B cell (primary cell): ENCODE data around the gene SART1. TPM values are rescaled to one million over a fixed set of nuclear protein-coding genes. Genes with fewer than 3 reads are reported as not detected.

ENCODE experiments used
- ATAC-seq: fragments of 200-7000 bp; cut with Tn5 transposase; one replicate; pipeline ENCODE4 v1.10.0; 2021; ENCODE audit warnings: low read depth, mild to moderate bottlenecking, moderate number of reproducible peaks, moderate library complexity
- CTCF ChIA-PET: fragments of 350-600 bp; sonication (Branson Sonifier 250); formaldehyde crosslinking; loops from one replicate; lab custom pipeline; 2021; ENCODE audit warnings: antibody characterized with exemption, inconsistent platforms; lab: Charles Lee
- POLR2A ChIA-PET: fragments of 350-600 bp; sonication (Branson Sonifier 250); formaldehyde crosslinking; loops from one replicate; lab custom pipeline; 2021; ENCODE audit warnings: antibody characterized with exemption; lab: Charles Lee
- DNase-seq: peaks from one replicate; pipeline ENCODE4 v3.0.0; 2013
- H2AFZ ChIP-seq: 2 replicates; pipeline ENCODE4 v1.6.1; 2012; ENCODE audit warnings: mild to moderate bottlenecking, low read depth, low read length; ENCODE audit not compliant: insufficient read depth, poor library complexity, severe bottlenecking
- H3K27ac ChIP-seq, 2 donors: 1 replicate in 1 of 2; 2 replicates in 1 of 2; pipeline ENCODE4 v1.5.1; 2012 to 2013; ENCODE audit warnings: low read length in 2 of 2, mild to moderate bottlenecking in 2 of 2, moderate library complexity in 1 of 2
- H3K27me3 ChIP-seq, 4 experiments: fragments of 200-600 bp in 1 of 4; sonication (generic) in 1 of 4; replicated peaks in 1 of 4; 1 replicate in 2 of 4; 2 replicates in 2 of 4; pipeline versions ENCODE4 v1.6.1 to v1.7.0; 2013 to 2016; ENCODE audit warnings: low read length in 3 of 4, mild to moderate bottlenecking in 2 of 4, mixed read lengths in 1 of 4, moderate library complexity in 1 of 4; ENCODE audit not compliant: insufficient read depth in 4 of 4, control insufficient read depth in 3 of 4; ENCODE audit errors: control extremely low read depth in 1 of 4
- H3K36me3 ChIP-seq, 2 experiments: replicated peaks in 1 of 2; 1 replicate in 1 of 2; 2 replicates in 1 of 2; pipeline versions ENCODE4 v1.6.1 to v1.7.1; 2013; ENCODE audit warnings: low read length in 1 of 2; ENCODE audit not compliant: insufficient read depth in 2 of 2, control insufficient read depth in 1 of 2; ENCODE audit errors: control extremely low read depth in 1 of 2, extremely low read depth in 1 of 2
- H3K4me1 ChIP-seq, 2 donors: fragments of 200-600 bp in 1 of 2; sonication (generic) in 1 of 2; 1 replicate in 1 of 2; 2 replicates in 1 of 2; pipeline versions ENCODE4 v1.5.1 to v1.6.1; 2013 to 2017; ENCODE audit warnings: low read length in 2 of 2; ENCODE audit not compliant: control insufficient read depth in 2 of 2, insufficient read depth in 2 of 2
- H3K4me2 ChIP-seq: replicated peaks from 2 replicates; pipeline ENCODE3; 2012; ENCODE audit warnings: mild to moderate bottlenecking, low read depth, low read length; ENCODE audit not compliant: poor library complexity, severe bottlenecking
- H3K4me3 ChIP-seq, 5 experiments: fragments of 200-600 bp in 1 of 5; sonication (generic) in 1 of 5; 1 replicate in 3 of 5; 2 replicates in 2 of 5; pipeline versions ENCODE4 v1.5.1 to v1.7.0; 2011 to 2016; ENCODE audit warnings: low read length in 4 of 5, mild to moderate bottlenecking in 4 of 5, low read depth in 2 of 5, control low read depth in 1 of 5, moderate library complexity in 1 of 5; ENCODE audit not compliant: insufficient read depth in 1 of 5; ENCODE audit errors: control extremely low read depth in 1 of 5, extremely low read depth in 1 of 5
- H3K79me2 ChIP-seq: fragments of 200-600 bp; sonication (generic); one replicate; pipeline ENCODE4 v1.6.0; 2016; ENCODE audit warnings: low read length; ENCODE audit not compliant: control insufficient read depth, insufficient read depth
- H3K9ac ChIP-seq: fragments of 200-600 bp; sonication (generic); 2 replicates; pipeline ENCODE4 v1.6.1; 2017; ENCODE audit warnings: mild to moderate bottlenecking, low read length, moderate library complexity
- H3K9me3 ChIP-seq, 3 donors: one replicate each; pipeline versions ENCODE4 v1.6.1 to v1.7.1; 2013; ENCODE audit warnings: low read length in 2 of 3; ENCODE audit not compliant: control insufficient read depth in 2 of 3, insufficient read depth in 1 of 3; ENCODE audit errors: control extremely low read depth in 1 of 3
- H4K20me1 ChIP-seq: 2 replicates; pipeline ENCODE4 v1.6.0; 2012; ENCODE audit warnings: mild to moderate bottlenecking, low read length; ENCODE audit not compliant: insufficient read depth, control insufficient read depth, poor library complexity, severe bottlenecking
- H3K27ac Mint-ChIP-seq: one replicate; pipeline ENCODE4 v1.8.0; 2021; ENCODE audit warnings: mixed read lengths
- H3K27me3 Mint-ChIP-seq: one replicate; pipeline ENCODE4 v1.8.0; 2021; ENCODE audit warnings: mixed read lengths
- H3K4me1 Mint-ChIP-seq: one replicate; pipeline ENCODE4 v1.8.0; 2021; ENCODE audit warnings: mixed read lengths
- H3K4me3 Mint-ChIP-seq: one replicate; pipeline ENCODE4 v1.8.0; 2021; ENCODE audit warnings: mixed read lengths
- H3K9me3 Mint-ChIP-seq: one replicate; pipeline ENCODE4 v1.8.0; 2022; ENCODE audit warnings: mixed read lengths; ENCODE audit not compliant: insufficient read depth
- EZH2 ChIP-seq: IDR thresholded peaks from 2 replicates; pipeline ENCODE4 v1.6.1; 2012; ENCODE audit warnings: borderline replicate concordance, low read depth, mild to moderate bottlenecking, moderate library complexity, low read length; ENCODE audit not compliant: insufficient read depth, poor library complexity, severe bottlenecking
- WGBS: methylation state at CpG from one replicate; pipeline ENCODE4 v1.1.5; 2013; ENCODE audit warnings: missing lambda C conversion rate; ENCODE audit not compliant: insufficient coverage; 5-methylcytosine and 5-hydroxymethylcytosine counted together
- intact Hi-C: fragments of 100-400 bp; cut with micrococcal nuclease; formaldehyde crosslinking; loops from one replicate; pipeline ENCODE4 v1.10.0; 2022
- polyA plus RNA-seq: library from polyadenylated mRNA; depleted of rRNA; stranded (reverse); fragments of >200 nt; gene quantifications from 2 replicates; pipeline ENCODE4 v1.2.3, GENCODE V29; 2012
- total RNA-seq, 2 donors: library from RNA; stranded (reverse); fragments of 120-200 nt in 1 of 2; gene quantifications; 1 replicate in 1 of 2; 2 replicates in 1 of 2; pipeline versions ENCODE4 v1.2.3 to v1.2.4, GENCODE V29; 2013 to 2022
- TF ChIP-seq, protein P1 (sequence below): fragments of 200-600 bp; IDR thresholded peaks from one replicate; pipeline ENCODE4 v1.8.0; 2022; ENCODE audit warnings: antibody characterized with exemption, mild to moderate bottlenecking

Gene SART1
- total and polyA plus RNA-seq, 2 donors (not counting 1 experiment from before 2014, with no cell fraction given), result 74.5 to 102 TPM

DNA sequence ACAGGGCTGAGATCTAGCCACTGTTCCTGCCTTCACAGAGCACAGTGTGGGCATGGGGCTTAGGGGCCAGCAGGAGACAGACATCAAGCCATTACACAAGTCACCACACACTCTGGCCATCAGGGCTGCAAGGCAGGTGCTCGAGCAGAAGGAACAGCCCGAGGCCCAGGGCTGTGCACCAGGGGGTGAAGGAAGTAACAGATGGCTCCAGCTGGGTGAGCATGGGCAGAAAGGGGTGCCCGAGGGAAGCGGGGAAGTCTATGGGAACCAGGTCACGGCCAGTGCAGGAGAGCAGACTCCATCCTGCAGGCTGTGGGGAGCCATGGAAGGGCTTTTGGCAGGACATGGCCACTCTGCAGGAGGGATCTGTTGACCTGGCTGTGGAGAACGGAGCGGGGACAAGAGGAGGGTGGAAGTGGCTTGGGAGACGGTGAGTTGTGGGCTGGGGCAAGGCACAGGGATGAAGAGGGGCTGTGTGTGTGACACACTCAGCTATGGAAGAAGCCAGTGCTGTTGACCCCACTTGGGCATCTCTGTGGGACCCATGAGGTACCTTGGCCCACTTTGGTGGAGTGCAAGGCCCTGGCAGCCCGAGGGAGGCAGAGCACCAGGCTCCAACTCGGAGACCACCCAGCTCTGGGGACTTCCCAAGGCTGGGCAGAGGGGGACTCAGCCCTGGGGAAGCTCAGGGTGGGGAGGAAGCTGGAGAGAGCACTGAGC is 46.3 kb upstream of the SART1 start:
- no peak overlapping the region for H2AFZ ChIP-seq
- TF ChIP-seq, protein P1, sequence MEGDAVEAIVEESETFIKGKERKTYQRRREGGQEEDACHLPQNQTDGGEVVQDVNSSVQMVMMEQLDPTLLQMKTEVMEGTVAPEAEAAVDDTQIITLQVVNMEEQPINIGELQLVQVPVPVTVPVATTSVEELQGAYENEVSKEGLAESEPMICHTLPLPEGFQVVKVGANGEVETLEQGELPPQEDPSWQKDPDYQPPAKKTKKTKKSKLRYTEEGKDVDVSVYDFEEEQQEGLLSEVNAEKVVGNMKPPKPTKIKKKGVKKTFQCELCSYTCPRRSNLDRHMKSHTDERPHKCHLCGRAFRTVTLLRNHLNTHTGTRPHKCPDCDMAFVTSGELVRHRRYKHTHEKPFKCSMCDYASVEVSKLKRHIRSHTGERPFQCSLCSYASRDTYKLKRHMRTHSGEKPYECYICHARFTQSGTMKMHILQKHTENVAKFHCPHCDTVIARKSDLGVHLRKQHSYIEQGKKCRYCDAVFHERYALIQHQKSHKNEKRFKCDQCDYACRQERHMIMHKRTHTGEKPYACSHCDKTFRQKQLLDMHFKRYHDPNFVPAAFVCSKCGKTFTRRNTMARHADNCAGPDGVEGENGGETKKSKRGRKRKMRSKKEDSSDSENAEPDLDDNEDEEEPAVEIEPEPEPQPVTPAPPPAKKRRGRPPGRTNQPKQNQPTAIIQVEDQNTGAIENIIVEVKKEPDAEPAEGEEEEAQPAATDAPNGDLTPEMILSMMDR, result no peak
- TF ChIP-seq EZH2, result no peak
- H3K9ac ChIP-seq, result no peak overlapping the region
- no peak overlapping the region for H3K4me2 ChIP-seq
- H3K4me3 Mint-ChIP-seq, result peak overlapping the region; percentile 39
- H3K9me3 Mint-ChIP-seq, result no peaks in the 10 kb centered on the region
- CTCF ChIA-PET, result interaction anchor here (2.5 kb wide), 1 partner anchor 25 kb away, joined by 8 read pairs; the partner anchor contains the start of gene CCDC85B
- H3K27ac ChIP-seq, result no peak overlapping the region
- intact Hi-C loops, result no loop called here
- peaks cover 2% of the 10 kb centered on the region for H4K20me1 ChIP-seq
- peak overlapping the region; percentile 47 for H3K27ac Mint-ChIP-seq
- WGBS, result 55% methylated on average over 10 of the region's 10 CpGs
- H3K27me3 ChIP-seq, result peaks cover 0 to 16% (median 3%) of the 10 kb centered on the region in 4 experiments
- H3K9me3 ChIP-seq, result no peaks in the 10 kb centered on the region
- H3K4me3 ChIP-seq, result no peak overlapping the region
- H3K79me2 ChIP-seq, result peaks cover 39% of the 10 kb centered on the region
- peaks cover 11% of the 10 kb centered on the region for H3K27me3 Mint-ChIP-seq
- H3K36me3 ChIP-seq, result no peaks in the 10 kb centered on the region
- ATAC-seq (no peak), DNase-seq (no peak)
- peaks cover 41% of the 10 kb centered on the region for H3K4me1 Mint-ChIP-seq
- peaks cover 12 to 45% of the 10 kb centered on the region in 2 donors for H3K4me1 ChIP-seq
- POLR2A ChIA-PET, result no interaction called here

DNA sequence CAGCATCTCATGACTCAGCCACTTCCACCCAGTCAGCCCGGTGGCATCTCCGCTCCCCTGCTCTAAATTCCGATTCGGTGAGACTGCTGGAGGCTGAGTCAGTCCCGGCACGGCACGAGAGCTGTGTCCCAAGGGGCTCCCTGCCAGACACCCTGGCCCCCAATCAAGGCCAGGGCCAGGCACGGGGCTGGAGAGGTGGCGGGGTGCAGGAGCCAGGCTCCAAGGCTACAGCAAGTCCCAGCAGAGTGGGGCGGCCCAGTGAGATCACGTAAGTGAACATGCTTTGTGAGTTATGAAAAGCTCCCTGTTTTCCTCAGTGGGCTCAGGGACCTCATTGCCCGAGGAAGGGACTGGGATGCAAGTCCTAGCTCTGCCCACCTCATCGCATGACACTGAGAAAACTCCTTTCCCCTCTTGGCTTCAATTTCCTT is 45.7 kb upstream of the SART1 start:
- peaks cover 46% of the 10 kb centered on the region for H3K4me1 Mint-ChIP-seq

More for the DNA sequence above, 45.7 kb upstream of the SART1 start:
- H3K36me3 ChIP-seq, result peaks cover 0 to 2% of the 10 kb centered on the region in 2 experiments
- no peaks in the 10 kb centered on the region for H3K9me3 ChIP-seq
- H4K20me1 ChIP-seq, result peaks cover 4% of the 10 kb centered on the region
- H3K9ac ChIP-seq, result no peak overlapping the region
- H3K27me3 ChIP-seq, result peaks cover 0 to 14% (median 3%) of the 10 kb centered on the region in 4 experiments
- no peaks in the 10 kb centered on the region for H3K9me3 Mint-ChIP-seq
- H3K4me3 Mint-ChIP-seq, result no peak overlapping the region
- TF ChIP-seq EZH2, result no peak
- TF ChIP-seq, protein P1, result no peak
- H3K4me3 ChIP-seq, result no peak overlapping the region
- no peak overlapping the region for H3K27ac ChIP-seq
- ChIA-PET POLR2A (no interaction called here), CTCF (interaction anchor here (0.7 to 2.5 kb wide), 2 partner anchors 26 to 61 kb away, joined by 3 to 8 read pairs; partner anchors contain the start of gene CCDC85B)
- peaks cover 18 to 51% of the 10 kb centered on the region in 2 donors for H3K4me1 ChIP-seq
- no peak overlapping the region for H2AFZ ChIP-seq
- 34% methylated on average over 13 of the region's 13 CpGs for WGBS
- intact Hi-C loops, result no loop called here
- peaks cover 45% of the 10 kb centered on the region for H3K79me2 ChIP-seq
- ATAC-seq (no peak), DNase-seq (no peak)
- no peak overlapping the region for H3K27ac Mint-ChIP-seq
- peak overlapping the region; percentile 12 for H3K4me2 ChIP-seq
- peaks cover 7% of the 10 kb centered on the region for H3K27me3 Mint-ChIP-seq
